ENCODE measurements around the gene C3orf52.
A peak's percentile ranks its signal among the peaks of the same experiment; 100 is the strongest.
"Not testable (repeated sequence)": the region's sequence is repeated elsewhere in the genome, so short reads cannot be mapped to it uniquely, and the experiment has no call there.

Gene C3orf52

DNA sequence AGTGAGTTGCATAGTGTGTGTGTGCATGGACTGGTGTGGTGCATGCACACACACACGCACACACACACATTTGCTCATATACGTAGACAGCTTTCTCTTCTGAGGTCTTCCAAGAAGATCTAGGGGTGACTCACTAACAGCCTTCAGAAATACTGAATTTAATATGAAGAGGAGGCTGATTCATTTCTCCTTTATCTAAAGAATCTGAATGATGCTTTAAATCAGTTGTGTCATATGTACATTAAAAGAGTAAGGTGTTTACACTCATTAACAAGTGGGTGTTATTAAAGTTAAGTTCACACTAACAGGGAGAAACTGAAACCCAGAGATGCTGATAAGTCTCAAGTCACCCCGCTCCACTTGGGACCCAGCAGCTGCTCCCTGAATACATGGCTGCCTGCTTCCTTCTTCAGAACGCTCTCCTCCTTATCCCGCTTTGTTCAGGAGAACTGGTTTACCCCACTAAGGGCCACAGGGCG lies 29.7 kb upstream of the C3orf52 start:
- H3K4me1 ChIP-seq (ENCODE audit: control insufficient read depth, insufficient read depth, low read length, poor library complexity, severe bottlenecking), result no peaks in the 10 kb centered on the region
- H3K4me3 ChIP-seq (ENCODE audit: insufficient read depth, low read depth, low read length, poor library complexity, severe bottlenecking), result no peak overlapping the region
- DNase-seq, result no peak
- no peaks in the 10 kb centered on the region for H3K36me3 ChIP-seq (ENCODE audit: control insufficient read depth, insufficient read depth, low read length)
- H3K27me3 ChIP-seq (replicated peaks; ENCODE audit: control insufficient read depth, insufficient read depth, low read length, poor library complexity, severe bottlenecking), result no peaks in the 10 kb centered on the region
- no peak overlapping the region for H3K27ac ChIP-seq (ENCODE audit: insufficient read depth, low read length, poor library complexity, severe bottlenecking)
- no peaks in the 10 kb centered on the region for H3K9me3 ChIP-seq (ENCODE audit: control insufficient read depth, low read length)

DNA sequence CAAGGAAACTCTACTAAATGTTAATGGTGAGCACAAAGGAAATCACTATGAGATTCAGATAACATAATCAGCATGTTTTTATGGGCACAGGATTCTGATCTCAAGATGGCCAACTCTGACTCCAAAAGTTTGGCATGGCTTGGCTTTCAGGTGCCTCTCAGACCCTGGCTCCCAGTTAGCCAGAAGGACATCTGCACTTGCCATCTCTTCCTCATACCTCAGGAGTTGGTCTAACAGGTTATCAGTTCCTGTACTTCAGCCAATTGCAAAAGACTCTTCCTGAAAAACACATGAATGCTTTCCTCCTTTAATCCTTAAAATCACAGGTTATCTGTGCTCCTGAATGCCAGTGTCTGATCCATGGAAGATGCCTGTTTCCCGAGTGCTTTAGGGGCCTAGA lies 26.7 kb upstream of the C3orf52 start:
- Histone ChIP-seq H3K4me1 (ENCODE audit: control insufficient read depth, insufficient read depth, low read length, poor library complexity, severe bottlenecking) (no peaks in the 10 kb centered on the region), H3K27me3 (replicated peaks; ENCODE audit: control insufficient read depth, insufficient read depth, low read length, poor library complexity, severe bottlenecking) (no peaks in the 10 kb centered on the region), H3K9me3 (ENCODE audit: control insufficient read depth, low read length) (no peaks in the 10 kb centered on the region), H3K27ac (ENCODE audit: insufficient read depth, low read length, poor library complexity, severe bottlenecking) (no peak overlapping the region), H3K4me3 (ENCODE audit: insufficient read depth, low read depth, low read length, poor library complexity, severe bottlenecking) (no peak overlapping the region), H3K36me3 (ENCODE audit: control insufficient read depth, insufficient read depth, low read length) (no peaks in the 10 kb centered on the region)
- DNase-seq, result no peak

DNA sequence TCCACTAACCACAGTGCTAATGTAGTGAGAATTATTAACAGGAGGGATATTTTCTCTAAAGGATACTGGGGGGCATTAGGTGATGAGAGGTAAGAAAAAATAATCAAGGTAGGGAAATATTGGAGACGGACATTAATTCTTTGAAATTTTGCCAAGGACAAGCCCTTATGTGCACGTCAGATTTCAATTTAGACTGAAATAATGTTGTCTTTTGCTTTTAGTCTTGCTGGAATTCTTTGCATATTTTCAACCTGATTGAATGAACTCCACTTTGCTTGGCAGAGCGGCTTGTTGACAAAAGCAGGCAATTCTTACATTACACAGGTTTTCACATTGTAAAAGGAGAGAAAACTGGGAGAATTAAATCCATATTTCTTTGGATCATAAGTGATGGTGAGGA lies 25.0 kb upstream of the C3orf52 start:
- H3K4me3 ChIP-seq (ENCODE audit: insufficient read depth, low read depth, low read length, poor library complexity, severe bottlenecking), result no peak overlapping the region
- no peaks in the 10 kb centered on the region for H3K9me3 ChIP-seq (ENCODE audit: control insufficient read depth, low read length)
- DNase-seq, result no peak
- no peaks in the 10 kb centered on the region for H3K4me1 ChIP-seq (ENCODE audit: control insufficient read depth, insufficient read depth, low read length, poor library complexity, severe bottlenecking)
- no peak overlapping the region for H3K27ac ChIP-seq (ENCODE audit: insufficient read depth, low read length, poor library complexity, severe bottlenecking)
- no peaks in the 10 kb centered on the region for H3K36me3 ChIP-seq (ENCODE audit: control insufficient read depth, insufficient read depth, low read length)
- H3K27me3 ChIP-seq (replicated peaks; ENCODE audit: control insufficient read depth, insufficient read depth, low read length, poor library complexity, severe bottlenecking), result no peaks in the 10 kb centered on the region

DNA sequence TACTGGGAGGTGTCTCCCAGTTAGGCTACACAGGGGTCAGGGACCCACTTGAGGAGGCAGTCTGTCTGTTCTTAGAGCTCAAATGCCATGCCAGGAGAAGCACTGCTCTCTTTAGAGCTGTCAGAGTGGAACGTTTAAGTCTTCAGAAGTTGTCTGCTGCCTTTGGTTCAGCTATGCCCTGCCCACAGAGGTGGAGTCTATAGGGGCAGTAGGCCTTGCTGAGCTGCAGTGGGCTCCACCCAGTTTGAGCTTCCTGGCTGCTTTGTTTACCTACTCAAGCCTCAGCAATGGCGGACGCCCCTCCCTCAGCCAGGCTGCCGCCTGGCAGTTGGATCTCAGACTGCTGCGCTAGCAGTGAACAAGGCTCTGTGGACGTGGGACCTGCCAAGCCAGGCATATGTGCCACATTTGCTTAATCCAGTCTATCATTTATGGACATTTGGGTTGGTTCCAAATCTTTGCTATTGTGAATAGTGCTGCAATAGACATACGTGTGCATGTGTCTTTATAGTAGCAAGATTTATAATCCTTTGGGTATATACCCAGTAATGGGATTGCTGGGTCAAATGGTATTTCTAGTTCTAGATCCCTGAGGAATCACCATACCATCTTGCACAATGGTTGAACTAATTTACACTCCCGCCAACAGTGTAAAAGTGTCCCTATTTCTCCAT lies 13.7 kb upstream of the C3orf52 start:
- DNase-seq, result peak; percentile 26 to 62 (median 54)
- H3K4me3 ChIP-seq (ENCODE audit: insufficient read depth, low read depth, low read length, poor library complexity, severe bottlenecking), result peak overlapping the region; percentile 29
- H3K9me3 ChIP-seq (ENCODE audit: control insufficient read depth, low read length); H3K4me1 ChIP-seq (ENCODE audit: control insufficient read depth, insufficient read depth, low read length, poor library complexity, severe bottlenecking); H3K36me3 ChIP-seq (ENCODE audit: control insufficient read depth, insufficient read depth, low read length); H3K27me3 ChIP-seq (replicated peaks; ENCODE audit: control insufficient read depth, insufficient read depth, low read length, poor library complexity, severe bottlenecking): not testable (repeated sequence)
- H3K27ac ChIP-seq (ENCODE audit: insufficient read depth, low read length, poor library complexity, severe bottlenecking), result peak overlapping the region; percentile 45

DNA sequence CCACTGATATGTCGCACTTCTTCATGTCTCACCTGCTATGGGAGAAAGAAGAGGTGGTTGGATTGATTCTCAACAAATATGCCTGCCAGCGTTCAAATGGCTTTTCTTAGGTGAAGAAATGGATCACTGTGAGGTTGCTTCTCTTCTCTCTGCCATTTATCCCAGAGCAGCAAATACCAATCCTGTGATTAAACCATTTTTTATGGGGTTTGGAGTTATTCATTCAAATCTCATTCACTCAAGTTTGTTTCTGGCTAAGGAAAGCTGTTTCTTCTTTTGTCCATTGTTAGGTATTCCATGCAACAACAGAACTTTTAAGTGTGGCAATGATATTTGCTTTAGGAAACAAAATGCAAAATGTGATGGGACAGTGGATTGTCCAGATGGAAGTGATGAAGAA lies 12.2 kb upstream of the C3orf52 start:
- H3K4me3 ChIP-seq (ENCODE audit: insufficient read depth, low read depth, low read length, poor library complexity, severe bottlenecking), result no peak overlapping the region
- no peaks in the 10 kb centered on the region for H3K9me3 ChIP-seq (ENCODE audit: control insufficient read depth, low read length)
- no peaks in the 10 kb centered on the region for H3K36me3 ChIP-seq (ENCODE audit: control insufficient read depth, insufficient read depth, low read length)
- H3K4me1 ChIP-seq (ENCODE audit: control insufficient read depth, insufficient read depth, low read length, poor library complexity, severe bottlenecking), result peaks cover 6% of the 10 kb centered on the region
- no peaks in the 10 kb centered on the region for H3K27me3 ChIP-seq (replicated peaks; ENCODE audit: control insufficient read depth, insufficient read depth, low read length, poor library complexity, severe bottlenecking)
- DNase-seq, result no peak
- no peak overlapping the region for H3K27ac ChIP-seq (ENCODE audit: insufficient read depth, low read length, poor library complexity, severe bottlenecking)

DNA sequence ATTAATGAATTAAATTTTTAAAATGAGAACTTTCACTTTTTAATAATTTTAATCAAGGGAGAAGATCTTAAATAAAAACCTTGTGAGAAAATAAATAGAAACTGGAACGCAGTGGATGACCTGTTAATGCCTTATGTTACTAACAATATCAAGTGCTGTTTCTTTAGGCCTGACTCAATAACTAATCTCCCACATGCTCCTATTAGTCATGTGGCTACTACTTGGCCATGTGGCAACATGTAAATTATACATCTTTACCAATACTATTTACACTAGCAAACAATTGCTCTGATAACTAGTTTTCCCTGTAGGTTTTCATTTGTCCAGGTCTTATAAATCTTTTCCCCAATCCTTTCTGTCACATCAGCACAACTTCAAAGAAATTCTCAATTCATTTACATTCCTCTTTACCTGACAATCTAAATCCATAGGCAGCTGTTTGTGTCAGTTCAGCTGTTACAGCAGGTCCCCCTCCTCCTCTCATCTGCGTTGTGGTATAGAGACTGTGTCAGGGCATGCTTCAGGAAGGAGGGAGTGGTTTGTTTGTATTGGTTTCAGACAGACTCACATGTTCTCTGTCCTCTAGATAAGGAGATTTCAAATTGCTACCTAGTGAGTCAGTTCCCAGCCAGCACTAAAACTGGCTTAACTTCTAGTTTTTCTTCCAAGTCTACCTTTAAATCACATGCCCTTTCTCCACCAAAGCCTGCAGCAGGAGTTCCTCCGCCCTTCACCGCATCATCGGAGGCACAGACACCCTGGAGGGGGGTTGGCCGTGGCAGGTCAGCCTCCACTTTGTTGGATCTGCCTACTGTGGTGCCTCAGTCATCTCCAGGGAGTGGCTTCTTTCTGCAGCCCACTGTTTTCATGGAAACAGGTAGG lies 11.3 kb upstream of the C3orf52 start:
- Histone ChIP-seq H3K27ac (ENCODE audit: insufficient read depth, low read length, poor library complexity, severe bottlenecking) (peak overlapping the region; percentile 42), H3K27me3 (replicated peaks; ENCODE audit: control insufficient read depth, insufficient read depth, low read length, poor library complexity, severe bottlenecking) (no peaks in the 10 kb centered on the region), H3K9me3 (ENCODE audit: control insufficient read depth, low read length) (no peaks in the 10 kb centered on the region), H3K36me3 (ENCODE audit: control insufficient read depth, insufficient read depth, low read length) (no peaks in the 10 kb centered on the region), H3K4me1 (ENCODE audit: control insufficient read depth, insufficient read depth, low read length, poor library complexity, severe bottlenecking) (peaks cover 6% of the 10 kb centered on the region), H3K4me3 (ENCODE audit: insufficient read depth, low read depth, low read length, poor library complexity, severe bottlenecking) (no peak overlapping the region)
- peak in 2 of 3 donors; percentile 8 to 12 for DNase-seq

DNA sequence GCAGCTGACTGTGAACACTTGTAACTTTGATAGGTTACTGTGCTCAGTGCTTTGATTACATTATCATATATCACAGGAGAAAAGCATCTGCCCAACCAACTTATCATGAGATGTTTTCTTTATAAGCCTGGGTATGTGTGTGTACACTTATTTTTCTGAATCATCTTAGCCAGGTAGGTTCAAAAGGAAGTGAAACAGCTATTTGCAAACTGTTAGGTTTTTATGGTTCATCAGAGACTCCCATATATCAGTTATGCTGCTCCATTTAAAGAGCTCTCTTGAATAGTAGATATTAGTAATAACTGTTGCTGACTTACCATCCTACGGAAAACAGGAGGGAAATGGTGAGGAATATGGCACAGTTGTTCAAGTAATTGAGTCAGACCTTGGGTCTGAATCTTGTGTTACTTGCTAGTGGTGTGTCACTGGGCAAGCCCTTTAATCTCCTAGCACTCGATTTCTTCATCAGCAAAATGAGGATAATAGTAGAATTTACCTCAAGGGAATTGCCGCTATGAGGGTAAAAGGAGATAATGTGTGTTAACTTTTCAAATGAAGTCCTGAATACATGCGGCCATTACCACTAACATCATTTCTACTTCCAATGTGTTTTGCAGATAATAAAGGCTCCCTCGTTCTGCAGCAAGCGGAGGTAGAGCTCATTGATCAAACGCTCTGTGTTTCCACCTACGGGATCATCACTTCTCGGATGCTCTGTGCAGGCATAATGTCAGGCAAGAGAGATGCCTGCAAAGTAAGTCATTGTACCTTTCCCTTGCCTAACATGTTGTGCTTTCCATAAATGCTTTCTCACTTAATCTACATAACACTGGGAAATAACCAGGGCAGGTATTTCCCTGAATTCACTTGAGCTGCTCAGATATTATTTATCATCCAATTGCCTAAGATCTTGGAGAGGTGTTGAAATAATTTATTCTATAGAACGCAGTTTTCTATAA lies 7.8 kb upstream of the C3orf52 start:
- Histone ChIP-seq H3K27me3 (replicated peaks; ENCODE audit: control insufficient read depth, insufficient read depth, low read length, poor library complexity, severe bottlenecking) (no peaks in the 10 kb centered on the region), H3K4me1 (ENCODE audit: control insufficient read depth, insufficient read depth, low read length, poor library complexity, severe bottlenecking) (peaks cover 6% of the 10 kb centered on the region)
- DNase-seq, result no peak

DNA sequence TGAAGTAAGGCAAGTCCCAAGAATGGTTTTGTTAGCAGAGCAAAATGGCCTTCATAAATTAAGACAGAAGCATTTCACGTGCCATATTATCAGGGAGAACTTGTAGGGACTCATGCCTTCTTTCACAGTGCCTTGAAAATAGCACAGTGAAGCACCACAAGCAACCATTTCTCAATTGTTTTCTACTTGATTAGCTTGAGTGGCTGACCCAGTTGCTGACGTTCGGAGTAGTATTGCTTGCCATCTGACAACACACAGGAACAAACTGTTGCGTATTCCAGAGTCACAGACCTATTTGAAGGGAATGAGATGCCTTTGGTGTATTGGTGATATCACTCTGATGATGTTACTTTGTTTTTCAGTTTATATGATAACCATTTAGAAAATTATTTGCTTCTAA lies 3.0 kb upstream of the C3orf52 start:
- no peak overlapping the region for H3K27ac ChIP-seq (ENCODE audit: insufficient read depth, low read length, poor library complexity, severe bottlenecking)
- no peaks in the 10 kb centered on the region for H3K9me3 ChIP-seq (ENCODE audit: control insufficient read depth, low read length)
- H3K4me3 ChIP-seq (ENCODE audit: insufficient read depth, low read depth, low read length, poor library complexity, severe bottlenecking), result no peak overlapping the region
- DNase-seq, result no peak
- H3K36me3 ChIP-seq (ENCODE audit: control insufficient read depth, insufficient read depth, low read length), result no peaks in the 10 kb centered on the region
- peaks cover 13% of the 10 kb centered on the region for H3K4me1 ChIP-seq (ENCODE audit: control insufficient read depth, insufficient read depth, low read length, poor library complexity, severe bottlenecking)
- no peaks in the 10 kb centered on the region for H3K27me3 ChIP-seq (replicated peaks; ENCODE audit: control insufficient read depth, insufficient read depth, low read length, poor library complexity, severe bottlenecking)

More for the DNA sequence above, 7.8 kb upstream of the C3orf52 start:
- Histone ChIP-seq H3K36me3 (ENCODE audit: control insufficient read depth, insufficient read depth, low read length) (no peaks in the 10 kb centered on the region), H3K4me3 (ENCODE audit: insufficient read depth, low read depth, low read length, poor library complexity, severe bottlenecking) (no peak overlapping the region), H3K27ac (ENCODE audit: insufficient read depth, low read length, poor library complexity, severe bottlenecking) (no peak overlapping the region), H3K9me3 (ENCODE audit: control insufficient read depth, low read length) (no peaks in the 10 kb centered on the region)

DNA sequence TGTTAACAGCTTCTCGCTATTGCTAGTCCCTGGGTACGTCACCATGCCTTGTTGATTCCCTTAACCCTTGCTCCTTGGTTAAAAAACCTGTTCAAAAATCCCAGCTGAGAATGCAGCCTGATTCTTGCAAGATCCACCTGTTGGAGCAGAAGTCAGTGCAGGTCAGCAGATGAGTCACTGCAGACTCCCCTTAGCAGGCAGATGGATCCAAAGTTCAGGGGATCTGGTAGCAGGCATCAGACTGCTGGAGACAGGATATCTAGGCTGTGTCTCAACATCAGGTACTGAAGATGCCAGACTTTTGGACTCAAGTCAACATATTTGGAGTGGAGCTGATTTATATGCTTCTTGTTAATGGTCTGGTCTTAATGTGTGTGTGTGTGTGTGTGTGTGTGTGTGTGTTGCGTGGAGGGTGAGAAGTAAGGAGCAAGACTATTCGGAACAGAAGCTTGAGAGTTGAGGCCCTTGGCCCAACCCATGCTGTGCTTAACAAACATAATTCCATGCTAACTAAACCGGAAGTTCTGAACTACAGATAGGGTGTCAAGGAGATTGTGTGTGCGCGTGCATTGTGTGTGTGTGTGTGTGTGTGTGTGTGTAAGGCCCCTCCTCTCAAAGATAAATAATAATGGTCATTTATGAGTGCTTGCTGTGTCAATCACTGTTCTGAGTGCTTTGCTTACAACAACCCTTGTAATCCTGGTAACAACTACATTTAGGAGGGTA lies 1.0 kb upstream of the C3orf52 start:
- Histone ChIP-seq H3K27ac (ENCODE audit: insufficient read depth, low read length, poor library complexity, severe bottlenecking) (no peak overlapping the region), H3K36me3 (ENCODE audit: control insufficient read depth, insufficient read depth, low read length) (no peaks in the 10 kb centered on the region), H3K4me3 (ENCODE audit: insufficient read depth, low read depth, low read length, poor library complexity, severe bottlenecking) (no peak overlapping the region), H3K9me3 (ENCODE audit: control insufficient read depth, low read length) (no peaks in the 10 kb centered on the region), H3K4me1 (ENCODE audit: control insufficient read depth, insufficient read depth, low read length, poor library complexity, severe bottlenecking) (peaks cover 13% of the 10 kb centered on the region), H3K27me3 (replicated peaks; ENCODE audit: control insufficient read depth, insufficient read depth, low read length, poor library complexity, severe bottlenecking) (no peaks in the 10 kb centered on the region)
- no peak for DNase-seq
